ENCODE data around the gene ITM2B.
A peak's percentile ranks its signal among the peaks of the same experiment; 100 is the strongest.

ITM2B gene

GRCh38 chr13:48258430-48258829, 25.4 kb downstream of the ITM2B start:
- no peak overlapping the region for H3K4me3 ChIP-seq
- no peak for DNase-seq (ENCODE audit: low spot score)
- no peak overlapping the region for H3K27ac ChIP-seq
- TF ChIP-seq CTCF (IDR thresholded peaks at IDR 0.05): no peak

- no peak overlapping the region for H3K4me3 ChIP-seq
- no peak overlapping the region for H3K27ac ChIP-seq
- DNase-seq (ENCODE audit: low spot score): no peak
- no peak for TF ChIP-seq CTCF (IDR thresholded peaks at IDR 0.05)
These were observed 28.0 kb downstream of the ITM2B start for GRCh38 chr13:48260970-48261369.

GRCh38 chr13:48263196-48263595, 30.2 kb downstream of the ITM2B start:
- no peak for DNase-seq (ENCODE audit: low spot score)
- Histone ChIP-seq H3K4me3 (no peak overlapping the region), H3K27ac (peak overlapping the region in 1 of 2 donors; percentile 14)
- TF ChIP-seq CTCF (IDR thresholded peaks at IDR 0.05): no peak

- Histone ChIP-seq H3K4me3 (no peak overlapping the region), H3K27ac (no peak overlapping the region)
- no peak for DNase-seq (ENCODE audit: low spot score)
- TF ChIP-seq CTCF (IDR thresholded peaks at IDR 0.05): no peak
These were observed 31.1 kb downstream of the ITM2B start for GRCh38 chr13:48264058-48264457.

- DNase-seq (ENCODE audit: low spot score): no peak
- Histone ChIP-seq H3K4me3 (no peak overlapping the region), H3K27ac (no peak overlapping the region)
- TF ChIP-seq CTCF (IDR thresholded peaks at IDR 0.05): no peak
These were observed 32.3 kb downstream of the ITM2B start for GRCh38 chr13:48265217-48265815.

GRCh38 chr13:48266150-48266549, 33.1 kb downstream of the ITM2B start:
- no peak for TF ChIP-seq CTCF (IDR thresholded peaks at IDR 0.05)
- no peak for DNase-seq (ENCODE audit: low spot score)
- H3K4me3 ChIP-seq: no peak overlapping the region
- H3K27ac ChIP-seq: no peak overlapping the region
